NOMO-1 treated with dmso at 0.1 percent for 144 hours (cell line): Measurements from ENCODE around the gene ZNF134.

ENCODE experiments used
- DNase-seq: peaks from one replicate; lab custom pipeline; 2025; ENCODE audit not compliant: unreplicated experiment; lab: John Stamatoyannopoulos, UW

The ZNF134 gene

GRCh38 chr19:57613941-57614743 lies at the start of gene ZNF134:
Gene ZNF134 (plus strand): TSS chr19:57614242. CDS start chr19:57619469, 5,227 bp downstream.
- DNase-seq: peak; percentile 78

- DNase-seq: no peak
Observed at GRCh38 chr19:57566396-57567265, 47.4 kb upstream of the ZNF134 start.

GRCh38 chr19:57570707-57571106 lies 43.3 kb upstream of the ZNF134 start:
- no peak for DNase-seq

- no peak for DNase-seq
Observed at GRCh38 chr19:57572415-57572947, 41.6 kb upstream of the ZNF134 start.

GRCh38 chr19:57576661-57577060 lies 37.4 kb upstream of the ZNF134 start:
- DNase-seq: no peak

GRCh38 chr19:57578487-57579205 lies 35.4 kb upstream of the ZNF134 start, which contains the start of gene ZNF416:
Gene ZNF416 (minus strand): TSS chr19:57578911. CDS start chr19:57578704, 207 bp downstream.
- DNase-seq: peak; percentile 96

GRCh38 chr19:57583104-57583520 lies 30.9 kb upstream of the ZNF134 start:
- no peak for DNase-seq

GRCh38 chr19:57583521-57584416 lies 30.3 kb upstream of the ZNF134 start, which contains the start of gene ZIK1:
Gene ZIK1 (plus strand): TSS chr19:57584145. CDS start chr19:57584357, 212 bp downstream.
- DNase-seq: no peak

- DNase-seq: no peak
Observed at GRCh38 chr19:57587529-57587928, 26.5 kb upstream of the ZNF134 start.

GRCh38 chr19:57599377-57599760 lies 14.7 kb upstream of the ZNF134 start:
- no peak for DNase-seq

GRCh38 chr19:57599761-57600383 lies 14.2 kb upstream of the ZNF134 start, which contains the start of gene ZNF530:
Gene ZNF530 (plus strand): TSS chr19:57599885. CDS start chr19:57604346, 4,461 bp downstream.
- DNase-seq: peak; percentile 76

- DNase-seq: no peak
Observed at GRCh38 chr19:57606931-57607330, 7.1 kb upstream of the ZNF134 start.

GRCh38 chr19:57611113-57611512 lies 2.9 kb upstream of the ZNF134 start:
- DNase-seq: no peak

- DNase-seq: no peak
Observed at GRCh38 chr19:57615346-57615745, 1.3 kb downstream of the ZNF134 start.

- DNase-seq: no peak
Observed at GRCh38 chr19:57620673-57621348, 6.8 kb downstream of the ZNF134 start.

GRCh38 chr19:57623091-57623490 lies 9.0 kb downstream of the ZNF134 start:
- DNase-seq: no peak

GRCh38 chr19:57632987-57633831 lies 19.2 kb downstream of the ZNF134 start, which contains the start of gene ZNF211:
Gene ZNF211 (plus strand): TSS chr19:57633168. CDS start chr19:57633347, 179 bp downstream.
- peak; percentile 93 for DNase-seq

- DNase-seq: no peak
Observed at GRCh38 chr19:57633832-57634131, 19.7 kb downstream of the ZNF134 start.
